IMR-90 (cell line): ENCODE results near the gene ATF5. TPM values are rescaled to one million over a fixed set of nuclear protein-coding genes. Genes with fewer than 3 reads are reported as not detected.

ENCODE experiments used
- ATAC-seq: fragments of 200-7000 bp; cut with Tn5 transposase; 2 replicates; pipeline ENCODE4 v1.9.1; 2020; ENCODE audit warnings: low read depth, mild to moderate bottlenecking, moderate library complexity
- BruUV-seq: library from RNA; stranded (reverse); fragments of 400-500 nt; replicated peaks from 2 replicates; lab custom pipeline; 2021; lab: Mats Ljungman, UMichigan
- CTCF ChIA-PET: fragments of 300-600 bp; formaldehyde crosslinking; extraction: SDS; loops from one replicate; lab custom pipeline; 2021; ENCODE audit warnings: antibody characterized with exemption; lab: Yijun Ruan, JAX
- POLR2A ChIA-PET: fragments of 300-600 bp; sonication (Branson Sonifier 250); formaldehyde crosslinking; loops from one replicate; lab custom pipeline; 2022; ENCODE audit warnings: antibody characterized with exemption; ENCODE audit not compliant: unreplicated experiment; lab: Charles Lee
- DNase-seq: peaks from one replicate; pipeline ENCODE4 v3.0.0; 2013
- H2AFZ ChIP-seq: replicated peaks from 2 replicates; pipeline ENCODE3; 2013; ENCODE audit warnings: low read length, mild to moderate bottlenecking; ENCODE audit not compliant: poor library complexity
- H2AK5ac ChIP-seq: 2 replicates; pipeline ENCODE4 v1.6.1; 2013; ENCODE audit warnings: low read depth, low read length, inconsistent platforms
- H2AK9ac ChIP-seq: replicated peaks from 2 replicates; pipeline ENCODE3; 2013; ENCODE audit warnings: mild to moderate bottlenecking, low read depth, low read length, moderate library complexity; ENCODE audit not compliant: poor library complexity
- H2BK120ac ChIP-seq: 2 replicates; pipeline ENCODE4 v1.6.1; 2013; ENCODE audit warnings: low read depth, low read length, inconsistent platforms
- H2BK15ac ChIP-seq: 3 replicates; pipeline ENCODE4 v1.6.1; 2013; ENCODE audit warnings: low read depth, low read length, inconsistent platforms
- H2BK20ac ChIP-seq: 2 replicates; pipeline ENCODE4 v1.6.1; 2013; ENCODE audit warnings: low read depth, mild to moderate bottlenecking, inconsistent platforms, low read length, moderate library complexity
- H2BK5ac ChIP-seq: 2 replicates; pipeline ENCODE4 v1.6.1; 2013; ENCODE audit warnings: mild to moderate bottlenecking, low read depth, low read length, inconsistent platforms; ENCODE audit not compliant: poor library complexity, severe bottlenecking
- H3K14ac ChIP-seq: replicated peaks from 2 replicates; pipeline ENCODE4 v1.6.1; 2013; ENCODE audit warnings: low read depth, low read length, inconsistent platforms
- H3K18ac ChIP-seq: 2 replicates; pipeline ENCODE4 v1.6.1; 2013; ENCODE audit warnings: low read depth, low read length, control low read depth
- H3K23ac ChIP-seq: 2 replicates; pipeline ENCODE4 v1.6.1; 2013; ENCODE audit warnings: low read depth, low read length, inconsistent platforms
- H3K27ac ChIP-seq: 2 replicates; pipeline ENCODE4 v1.5.1; 2013; ENCODE audit warnings: mild to moderate bottlenecking, control low read depth, low read length; ENCODE audit not compliant: insufficient read depth
- H3K27me3 ChIP-seq: 2 replicates; pipeline ENCODE4 v1.6.1; 2013; ENCODE audit warnings: low read length; ENCODE audit not compliant: control insufficient read depth, insufficient read depth
- H3K36me3 ChIP-seq: 2 replicates; pipeline ENCODE4 v1.6.1; 2013; ENCODE audit warnings: low read length, mixed read lengths; ENCODE audit not compliant: control insufficient read depth, insufficient read depth
- H3K4ac ChIP-seq: 2 replicates; pipeline ENCODE4 v1.6.1; 2013; ENCODE audit warnings: low read depth, low read length, inconsistent platforms
- H3K4me1 ChIP-seq: 2 replicates; pipeline ENCODE4 v1.6.1; 2013; ENCODE audit warnings: low read length, mixed read lengths; ENCODE audit not compliant: control insufficient read depth, insufficient read depth
- H3K4me2 ChIP-seq: 2 replicates; pipeline ENCODE4 v1.6.1; 2013; ENCODE audit warnings: low read depth, mild to moderate bottlenecking, control low read depth, low read length, moderate library complexity
- H3K4me3 ChIP-seq: 2 replicates; pipeline ENCODE4 v1.5.1; 2013; ENCODE audit warnings: low read depth, mild to moderate bottlenecking, control low read depth, low read length, moderate library complexity; ENCODE audit not compliant: insufficient read depth
- H3K56ac ChIP-seq: 2 replicates; pipeline ENCODE4 v1.6.1; 2013; ENCODE audit warnings: low read length, inconsistent platforms; ENCODE audit not compliant: insufficient read depth; ENCODE audit errors: extremely low read depth
- H3K79me1 ChIP-seq, 2 experiments: 2 replicates each; pipeline ENCODE4 v1.6.1; 2013; ENCODE audit warnings: low read length in 2 of 2, inconsistent platforms in 1 of 2, low read depth in 1 of 2
- H3K9ac ChIP-seq: 2 replicates; pipeline ENCODE4 v1.6.1; 2013; ENCODE audit warnings: low read depth, low read length, control low read depth
- H3K9me1 ChIP-seq: 2 replicates; pipeline ENCODE4 v1.6.1; 2013; ENCODE audit warnings: low read length, inconsistent platforms; ENCODE audit not compliant: insufficient read depth
- H3K9me3 ChIP-seq: 2 replicates; pipeline ENCODE4 v1.6.1; 2013; ENCODE audit warnings: low read length; ENCODE audit not compliant: control insufficient read depth, insufficient read depth
- H4K20me1 ChIP-seq: 2 replicates; pipeline ENCODE4 v1.6.1; 2013; ENCODE audit warnings: low read length, inconsistent platforms; ENCODE audit not compliant: insufficient read depth
- H4K5ac ChIP-seq: 2 replicates; pipeline ENCODE4 v1.6.1; 2013; ENCODE audit warnings: mild to moderate bottlenecking, low read depth, low read length, control low read depth
- H4K8ac ChIP-seq, 2 experiments: 2 replicates each; pipeline ENCODE4 v1.6.1; 2013; ENCODE audit warnings: low read depth in 2 of 2, low read length in 2 of 2, control low read depth in 1 of 2, inconsistent platforms in 1 of 2
- H4K91ac ChIP-seq: 2 replicates; pipeline ENCODE4 v1.6.1; 2013; ENCODE audit warnings: low read depth, low read length, inconsistent platforms; ENCODE audit not compliant: insufficient read depth
- BHLHE40 ChIP-seq: fragments of 150-350 bp; IDR thresholded peaks from 2 replicates; pipeline ENCODE4 v1.6.1; 2016; ENCODE audit warnings: mild to moderate bottlenecking, low read depth, low read length
- CHD1 ChIP-seq: IDR thresholded peaks from 2 replicates; pipeline ENCODE4 v1.6.1; 2012; ENCODE audit warnings: low read depth, low read length, improper control_type of control experiment
- CTCF ChIP-seq: conservative IDR thresholded peaks from 2 replicates; pipeline ENCODE4 v1.5.1; 2012; ENCODE audit warnings: mild to moderate bottlenecking, low read depth, low read length, improper control_type of control experiment
- ELK1 ChIP-seq: fragments of 150-350 bp; IDR thresholded peaks from 2 replicates; pipeline ENCODE4 v1.6.1; 2016; ENCODE audit warnings: low read depth, mild to moderate bottlenecking, low read length, moderate library complexity, borderline replicate concordance
- FOS ChIP-seq: fragments of 150-350 bp; IDR thresholded peaks from 2 replicates; pipeline ENCODE4 v1.6.1; 2016; ENCODE audit warnings: low read depth, low read length
- MAFK ChIP-seq: IDR thresholded peaks from 2 replicates; pipeline ENCODE4 v1.6.1; 2012; ENCODE audit warnings: low read depth, low read length, improper control_type of control experiment
- MAZ ChIP-seq: IDR thresholded peaks from 2 replicates; pipeline ENCODE4 v1.6.1; 2012; ENCODE audit warnings: low read depth, mild to moderate bottlenecking, low read length, improper control_type of control experiment, moderate library complexity, borderline replicate concordance
- MXI1 ChIP-seq: IDR thresholded peaks from 2 replicates; pipeline ENCODE4 v1.6.1; 2012; ENCODE audit warnings: low read depth, mild to moderate bottlenecking, low read length, moderate library complexity, borderline replicate concordance
- NFE2L2 ChIP-seq: fragments of 150-350 bp; IDR thresholded peaks from 2 replicates; pipeline ENCODE4 v1.6.1; 2016; ENCODE audit warnings: low read depth, mild to moderate bottlenecking, low read length
- POLR2A ChIP-seq: IDR thresholded peaks from 2 replicates; pipeline ENCODE4 v1.6.1; 2012; ENCODE audit warnings: mild to moderate bottlenecking, low read depth, low read length
- RAD21 ChIP-seq: IDR thresholded peaks from 2 replicates; pipeline ENCODE4 v1.6.1; 2012; ENCODE audit warnings: low read length, improper control_type of control experiment
- RCOR1 ChIP-seq: IDR thresholded peaks from 2 replicates; pipeline ENCODE4 v1.6.1; 2012; ENCODE audit warnings: mild to moderate bottlenecking, low read length, improper control_type of control experiment; ENCODE audit not compliant: insufficient replicate concordance
- SMC3 ChIP-seq: fragments of 150-350 bp; IDR thresholded peaks from 2 replicates; pipeline ENCODE4 v1.6.1; 2016; ENCODE audit warnings: low read depth, mild to moderate bottlenecking, antibody characterized with exemption, low read length, moderate library complexity
- USF2 ChIP-seq: fragments of 150-350 bp; IDR thresholded peaks from 2 replicates; pipeline ENCODE4 v1.6.1; 2017; ENCODE audit warnings: mild to moderate bottlenecking, antibody characterized with exemption, low read length, low read depth
- WGBS, 2 experiments: methylation state at CpG; one replicate each; pipeline versions ENCODE4 v1.1.5 to v1.1.7; 2013; ENCODE audit warnings: missing lambda C conversion rate in 2 of 2; ENCODE audit not compliant: insufficient read length in 1 of 2; ENCODE audit errors: extremely low coverage in 2 of 2; 5-methylcytosine and 5-hydroxymethylcytosine counted together
- dilution Hi-C: fragments of 300-500 bp; cut with HindIII; formaldehyde crosslinking; loops from one replicate; pipeline ENCODE4 v1.14.3; 2018; ENCODE audit warnings: low sequenced_read_pairs; ENCODE audit not compliant: unreplicated experiment
- in situ Hi-C: fragments of 300-500 bp; cut with MboI; formaldehyde crosslinking; loops from 3 replicates; pipeline ENCODE4 v1.14.3; 2019; ENCODE audit warnings: low sequenced_read_pairs, inconsistent platforms, mixed read lengths
- intact Hi-C: fragments of 100-400 bp; cut with micrococcal nuclease; formaldehyde crosslinking; loops from 2 replicates; pipeline ENCODE4 v1.10.0; 2022
- polyA plus RNA-seq, 3 experiments: library from polyadenylated mRNA; depleted of rRNA; stranded (reverse); fragments of >200 nt; gene quantifications; 2 replicates each; pipeline ENCODE4 v1.2.3, GENCODE V29; 2012; ENCODE audit warnings: low replicate concordance in 1 of 3
- total RNA-seq: library from RNA; depleted of rRNA; stranded (reverse); fragments of >200 nt; gene quantifications from 2 replicates; pipeline ENCODE4 v1.2.3, GENCODE V29; 2012

Gene ATF5
- total and polyA plus RNA-seq, 2 of the 4 experiments (the other 2 are of a cell fraction) = 2.7 to 15.7 TPM

DNA sequence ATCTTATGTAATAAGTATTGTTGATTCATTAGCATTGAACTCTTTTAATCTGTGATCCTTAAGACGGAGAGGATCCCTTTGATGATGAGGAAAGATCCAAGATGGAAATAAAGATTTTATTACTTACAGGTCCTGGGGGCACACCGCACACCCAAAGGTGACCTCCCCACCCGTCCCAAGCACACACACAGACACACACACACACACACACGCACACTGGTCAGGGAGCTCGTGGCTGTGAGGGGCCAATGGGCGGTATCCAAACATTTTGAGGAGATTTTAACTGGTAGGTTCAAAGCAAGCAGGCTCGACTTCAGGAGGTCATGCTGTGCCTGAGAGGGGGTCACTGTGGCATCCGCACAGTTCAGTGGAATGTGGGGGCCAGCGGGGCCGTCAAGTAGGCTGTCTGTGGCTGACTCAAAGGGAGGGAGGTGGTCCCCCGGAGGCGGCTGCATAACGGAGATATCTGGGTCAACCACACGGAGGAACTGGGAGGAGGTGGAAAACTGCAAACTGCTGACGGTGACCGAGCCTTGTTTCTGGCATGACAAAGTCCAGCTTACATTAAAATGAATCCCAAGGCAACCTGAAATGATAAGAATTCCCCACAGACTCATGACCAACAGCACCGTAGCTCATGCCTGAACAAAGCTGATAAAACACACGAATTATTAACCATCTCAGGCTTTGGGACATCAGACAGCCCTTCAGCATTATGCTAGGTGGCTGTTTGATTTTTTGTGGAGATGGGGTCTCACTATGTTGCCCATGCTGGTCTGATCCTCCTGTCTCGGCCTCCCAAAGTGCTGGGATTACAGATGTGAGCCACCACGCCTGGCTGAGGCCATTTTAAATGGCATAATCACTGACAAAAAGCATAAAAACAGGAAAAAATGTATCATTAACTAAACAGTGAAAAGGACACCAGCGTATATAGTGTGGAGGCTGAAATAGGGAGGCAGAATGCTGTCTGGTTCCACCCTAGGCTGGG is 52.9 kb downstream of the ATF5 start:
- Histone ChIP-seq H2AFZ (no peak overlapping the region), H3K27me3 (no peaks in the 10 kb centered on the region), H3K18ac (no peak overlapping the region), H3K9ac (no peak overlapping the region), H3K23ac (no peak overlapping the region), H3K56ac (no peak overlapping the region), H3K4me3 (no peak overlapping the region), H4K91ac (no peak overlapping the region), H3K79me1 (peaks cover 0 to 6% of the 10 kb centered on the region in 2 experiments; a peak in 1 of 4 replicates), H4K8ac (no peak overlapping the region), H3K9me3 (no peaks in the 10 kb centered on the region), H3K14ac (no peak overlapping the region), H4K20me1 (peaks cover 22% of the 10 kb centered on the region; the same call in 1 of the 2 replicates), H2AK5ac (no peak overlapping the region), H3K4me1 (no peaks in the 10 kb centered on the region), H3K9me1 (peaks cover 11% of the 10 kb centered on the region), H3K4ac (no peak overlapping the region), H3K4me2 (no peak overlapping the region), H3K36me3 (peaks cover 27% of the 10 kb centered on the region), H2BK15ac (no peak overlapping the region), H2BK120ac (no peak overlapping the region), H2AK9ac (no peak overlapping the region), H4K5ac (no peak overlapping the region), H3K27ac (no peak overlapping the region), H2BK20ac (no peak overlapping the region), H2BK5ac (no peak overlapping the region)
- dilution Hi-C loops (no loop called here), in situ Hi-C loops (loop anchor here (10.0 kb wide), 1 partner anchor 47 kb away; no protein-coding TSS in a partner anchor), intact Hi-C loops (no loop called here)
- TF ChIP-seq RCOR1 (no peak), FOS (no peak), POLR2A (no peak), MAFK (no peak), RAD21 (no peak), MAZ (no peak), MXI1 (no peak), CTCF (no peak), CHD1 (no peak), USF2 (no peak), NFE2L2 (no peak), ELK1 (no peak), SMC3 (no peak), BHLHE40 (no peak)
- ATAC-seq (no peak), DNase-seq (no peak)
- POLR2A ChIA-PET = no interaction called here
- no TSS peak for BruUV-seq
- CTCF ChIA-PET = no interaction called here
- 93% methylated on average over 3 of the region's 21 CpGs; no CpG with 5 or more reads in 1 of the 2 experiments for WGBS, 2 experiments
